ENCODE results near the gene NBEAL2. TPM values are rescaled to one million over a fixed set of nuclear protein-coding genes. Genes with fewer than 3 reads are reported as not detected.

Gene NBEAL2
- total RNA-seq, 1 experiment from 2014 or later = 80.0 TPM

DNA sequence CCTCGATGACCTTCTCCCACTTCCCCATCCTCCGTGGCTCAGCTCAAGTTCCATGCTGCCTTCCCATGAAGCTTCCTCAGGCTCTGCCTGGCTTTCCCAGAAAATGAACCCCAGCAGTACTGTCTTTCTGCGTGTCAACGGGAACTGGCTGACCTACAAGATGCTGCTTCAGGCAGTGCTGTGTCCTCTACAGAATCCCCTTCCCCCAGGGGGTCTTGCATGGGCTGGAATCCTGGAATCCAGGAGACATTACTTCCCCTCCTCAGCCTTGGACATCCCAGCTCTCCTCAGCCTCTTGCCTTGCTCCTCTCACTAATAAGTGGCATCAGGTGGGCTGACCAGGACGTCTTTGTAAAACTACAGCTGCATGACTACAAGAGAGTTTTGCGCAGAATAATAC lies 8.3 kb upstream of the NBEAL2 start (continued):
- TF ChIP-seq, protein P1, sequence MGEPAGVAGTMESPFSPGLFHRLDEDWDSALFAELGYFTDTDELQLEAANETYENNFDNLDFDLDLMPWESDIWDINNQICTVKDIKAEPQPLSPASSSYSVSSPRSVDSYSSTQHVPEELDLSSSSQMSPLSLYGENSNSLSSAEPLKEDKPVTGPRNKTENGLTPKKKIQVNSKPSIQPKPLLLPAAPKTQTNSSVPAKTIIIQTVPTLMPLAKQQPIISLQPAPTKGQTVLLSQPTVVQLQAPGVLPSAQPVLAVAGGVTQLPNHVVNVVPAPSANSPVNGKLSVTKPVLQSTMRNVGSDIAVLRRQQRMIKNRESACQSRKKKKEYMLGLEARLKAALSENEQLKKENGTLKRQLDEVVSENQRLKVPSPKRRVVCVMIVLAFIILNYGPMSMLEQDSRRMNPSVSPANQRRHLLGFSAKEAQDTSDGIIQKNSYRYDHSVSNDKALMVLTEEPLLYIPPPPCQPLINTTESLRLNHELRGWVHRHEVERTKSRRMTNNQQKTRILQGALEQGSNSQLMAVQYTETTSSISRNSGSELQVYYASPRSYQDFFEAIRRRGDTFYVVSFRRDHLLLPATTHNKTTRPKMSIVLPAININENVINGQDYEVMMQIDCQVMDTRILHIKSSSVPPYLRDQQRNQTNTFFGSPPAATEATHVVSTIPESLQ (CRISPR knock-in tag; IDR thresholded peaks at IDR 0.05) = no peak
- TF ChIP-seq ATF1 (CRISPR knock-in tag; IDR thresholded peaks at IDR 0.05) (no peak), ZNF232 (CRISPR knock-in tag; IDR thresholded peaks at IDR 0.05) (no peak)

DNA sequence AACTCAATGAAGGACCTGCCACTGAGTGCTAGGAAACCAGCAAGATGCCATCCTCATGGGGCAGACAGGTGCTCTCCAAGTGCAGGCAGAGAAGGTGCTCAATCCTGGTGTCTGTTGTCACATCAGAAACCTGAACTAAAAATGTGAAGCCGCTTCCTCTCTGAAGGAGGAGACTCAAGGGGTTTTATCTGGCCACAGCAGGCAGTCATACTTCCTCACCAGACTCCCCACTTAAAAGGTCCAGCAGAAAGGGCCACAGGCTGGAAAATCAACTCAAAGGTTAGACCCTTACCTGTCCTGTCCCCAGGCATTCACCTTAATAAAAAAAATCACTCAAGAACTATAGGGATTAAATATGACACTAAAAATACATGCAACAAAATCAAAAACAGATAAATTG lies 7.7 kb upstream of the NBEAL2 start:
- H3K4me1 Mint-ChIP-seq = peaks cover 24% of the 10 kb centered on the region
- H3K27ac Mint-ChIP-seq = no peak overlapping the region
- no peak for TF ChIP-seq NFE2L1 (CRISPR knock-in tag; IDR thresholded peaks at IDR 0.05)
- TF ChIP-seq GTF2I (CRISPR knock-in tag; conservative IDR thresholded peaks at IDR 0.05) = no peak
- TF ChIP-seq CBFB (CRISPR knock-in tag; IDR thresholded peaks at IDR 0.05; ENCODE audit: low read depth) = no peak
- TF ChIP-seq ZNF138 (CRISPR knock-in tag; conservative IDR thresholded peaks at IDR 0.05) = no peak
- TF ChIP-seq, protein P2, sequence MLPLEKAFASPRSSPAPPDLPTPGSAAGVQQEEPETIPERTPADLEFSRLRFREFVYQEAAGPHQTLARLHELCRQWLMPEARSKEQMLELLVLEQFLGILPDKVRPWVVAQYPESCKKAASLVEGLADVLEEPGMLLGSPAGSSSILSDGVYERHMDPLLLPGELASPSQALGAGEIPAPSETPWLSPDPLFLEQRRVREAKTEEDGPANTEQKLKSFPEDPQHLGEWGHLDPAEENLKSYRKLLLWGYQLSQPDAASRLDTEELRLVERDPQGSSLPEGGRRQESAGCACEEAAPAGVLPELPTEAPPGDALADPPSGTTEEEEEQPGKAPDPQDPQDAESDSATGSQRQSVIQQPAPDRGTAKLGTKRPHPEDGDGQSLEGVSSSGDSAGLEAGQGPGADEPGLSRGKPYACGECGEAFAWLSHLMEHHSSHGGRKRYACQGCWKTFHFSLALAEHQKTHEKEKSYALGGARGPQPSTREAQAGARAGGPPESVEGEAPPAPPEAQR (CRISPR knock-in tag; IDR thresholded peaks at IDR 0.05) = no peak
- TF ChIP-seq, protein P3, sequence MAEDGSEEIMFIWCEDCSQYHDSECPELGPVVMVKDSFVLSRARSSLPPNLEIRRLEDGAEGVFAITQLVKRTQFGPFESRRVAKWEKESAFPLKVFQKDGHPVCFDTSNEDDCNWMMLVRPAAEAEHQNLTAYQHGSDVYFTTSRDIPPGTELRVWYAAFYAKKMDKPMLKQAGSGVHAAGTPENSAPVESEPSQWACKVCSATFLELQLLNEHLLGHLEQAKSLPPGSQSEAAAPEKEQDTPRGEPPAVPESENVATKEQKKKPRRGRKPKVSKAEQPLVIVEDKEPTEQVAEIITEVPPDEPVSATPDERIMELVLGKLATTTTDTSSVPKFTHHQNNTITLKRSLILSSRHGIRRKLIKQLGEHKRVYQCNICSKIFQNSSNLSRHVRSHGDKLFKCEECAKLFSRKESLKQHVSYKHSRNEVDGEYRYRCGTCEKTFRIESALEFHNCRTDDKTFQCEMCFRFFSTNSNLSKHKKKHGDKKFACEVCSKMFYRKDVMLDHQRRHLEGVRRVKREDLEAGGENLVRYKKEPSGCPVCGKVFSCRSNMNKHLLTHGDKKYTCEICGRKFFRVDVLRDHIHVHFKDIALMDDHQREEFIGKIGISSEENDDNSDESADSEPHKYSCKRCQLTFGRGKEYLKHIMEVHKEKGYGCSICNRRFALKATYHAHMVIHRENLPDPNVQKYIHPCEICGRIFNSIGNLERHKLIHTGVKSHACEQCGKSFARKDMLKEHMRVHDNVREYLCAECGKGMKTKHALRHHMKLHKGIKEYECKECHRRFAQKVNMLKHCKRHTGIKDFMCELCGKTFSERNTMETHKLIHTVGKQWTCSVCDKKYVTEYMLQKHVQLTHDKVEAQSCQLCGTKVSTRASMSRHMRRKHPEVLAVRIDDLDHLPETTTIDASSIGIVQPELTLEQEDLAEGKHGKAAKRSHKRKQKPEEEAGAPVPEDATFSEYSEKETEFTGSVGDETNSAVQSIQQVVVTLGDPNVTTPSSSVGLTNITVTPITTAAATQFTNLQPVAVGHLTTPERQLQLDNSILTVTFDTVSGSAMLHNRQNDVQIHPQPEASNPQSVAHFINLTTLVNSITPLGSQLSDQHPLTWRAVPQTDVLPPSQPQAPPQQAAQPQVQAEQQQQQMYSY (CRISPR knock-in tag; IDR thresholded peaks at IDR 0.05) = no peak
- no peak for TF ChIP-seq ETV6 (CRISPR knock-in tag; IDR thresholded peaks at IDR 0.05)
- no peak for TF ChIP-seq TEAD1 (CRISPR knock-in tag; IDR thresholded peaks at IDR 0.05)
- TF ChIP-seq SP1 (CRISPR knock-in tag; conservative IDR thresholded peaks at IDR 0.05) = no peak
- TF ChIP-seq TEAD4 (CRISPR knock-in tag; IDR thresholded peaks at IDR 0.05) = no peak
- no peak for TF ChIP-seq EMX1 (CRISPR knock-in tag; IDR thresholded peaks at IDR 0.05)
- no peak for TF ChIP-seq ZNF232 (CRISPR knock-in tag; IDR thresholded peaks at IDR 0.05)
- TF ChIP-seq, protein P4, sequence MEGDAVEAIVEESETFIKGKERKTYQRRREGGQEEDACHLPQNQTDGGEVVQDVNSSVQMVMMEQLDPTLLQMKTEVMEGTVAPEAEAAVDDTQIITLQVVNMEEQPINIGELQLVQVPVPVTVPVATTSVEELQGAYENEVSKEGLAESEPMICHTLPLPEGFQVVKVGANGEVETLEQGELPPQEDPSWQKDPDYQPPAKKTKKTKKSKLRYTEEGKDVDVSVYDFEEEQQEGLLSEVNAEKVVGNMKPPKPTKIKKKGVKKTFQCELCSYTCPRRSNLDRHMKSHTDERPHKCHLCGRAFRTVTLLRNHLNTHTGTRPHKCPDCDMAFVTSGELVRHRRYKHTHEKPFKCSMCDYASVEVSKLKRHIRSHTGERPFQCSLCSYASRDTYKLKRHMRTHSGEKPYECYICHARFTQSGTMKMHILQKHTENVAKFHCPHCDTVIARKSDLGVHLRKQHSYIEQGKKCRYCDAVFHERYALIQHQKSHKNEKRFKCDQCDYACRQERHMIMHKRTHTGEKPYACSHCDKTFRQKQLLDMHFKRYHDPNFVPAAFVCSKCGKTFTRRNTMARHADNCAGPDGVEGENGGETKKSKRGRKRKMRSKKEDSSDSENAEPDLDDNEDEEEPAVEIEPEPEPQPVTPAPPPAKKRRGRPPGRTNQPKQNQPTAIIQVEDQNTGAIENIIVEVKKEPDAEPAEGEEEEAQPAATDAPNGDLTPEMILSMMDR (IDR thresholded peaks at IDR 0.05) = no peak
- no peak for TF ChIP-seq MYBL2 (CRISPR knock-in tag; IDR thresholded peaks at IDR 0.05)
- no peaks in the 10 kb centered on the region for H3K27me3 Mint-ChIP-seq (ENCODE audit: low read depth)
- H3K36me3 Mint-ChIP-seq = peaks cover 15% of the 10 kb centered on the region
- H3K9me3 Mint-ChIP-seq = no peaks in the 10 kb centered on the region
- POLR2A ChIA-PET = no interaction called here
- CTCF ChIA-PET = interaction anchor here (3.0 kb wide), 1 partner anchor 26 kb away, joined by 8 read pairs; no protein-coding TSS in a partner anchor
- no peak for ATAC-seq
- DNase-seq (ENCODE audit: low spot score) = no peak
- no peak overlapping the region for H3K4me3 Mint-ChIP-seq

DNA sequence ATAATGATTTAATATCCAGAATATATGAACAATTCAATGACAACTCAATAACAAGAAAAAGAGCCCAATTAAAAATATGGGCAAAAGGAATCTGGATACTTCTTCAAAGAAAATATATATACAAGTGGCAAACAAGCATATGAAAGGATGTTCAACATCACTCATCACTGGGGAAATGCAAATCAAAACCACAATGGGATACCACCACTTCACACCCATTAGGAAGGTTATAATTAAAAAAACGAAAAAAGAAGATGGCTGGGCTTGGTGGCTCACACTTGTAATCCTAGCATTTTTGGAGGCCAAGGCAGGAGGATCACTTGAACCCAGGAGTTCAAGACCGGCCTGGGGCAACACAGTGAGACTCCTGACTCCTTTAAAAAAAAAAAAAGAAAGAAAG lies 7.1 kb upstream of the NBEAL2 start:
- ChIA-PET CTCF (interaction anchor here (1.1 kb wide), 1 partner anchor 49 kb away, joined by 6 read pairs; no protein-coding TSS in a partner anchor), POLR2A (no interaction called here)
- Mint-ChIP-seq H3K27ac (no peak overlapping the region), H3K36me3 (peaks cover 15% of the 10 kb centered on the region), H3K4me1 (peaks cover 19% of the 10 kb centered on the region), H3K9me3 (no peaks in the 10 kb centered on the region), H3K27me3 (ENCODE audit: low read depth) (no peaks in the 10 kb centered on the region), H3K4me3 (no peak overlapping the region)
- ATAC-seq (no peak), DNase-seq (ENCODE audit: low spot score) (no peak)
- no peak for TF ChIP-seq ZNF263 (CRISPR knock-in tag; IDR thresholded peaks at IDR 0.05; ENCODE audit: low read depth)

Data from WTC11 (cell line).